GM12878 (cell line): Measurements from ENCODE around the gene TRPV6. TPM values are rescaled to one million over a fixed set of nuclear protein-coding genes. Genes with fewer than 3 reads are reported as not detected.

Experiments used
- ATAC-seq: fragments of 200-7000 bp; cut with Tn5 transposase; 3 replicates; pipeline ENCODE4 v1.9.1; 2020; ENCODE audit warnings: mild to moderate bottlenecking, moderate library complexity
- BruUV-seq: library from RNA; stranded (reverse); fragments of 400-500 nt; replicated peaks from 2 replicates; lab custom pipeline; 2021; lab: Mats Ljungman, UMichigan
- CTCF ChIA-PET: fragments of 300-600 bp; sonication (Branson Sonifier 250); formaldehyde crosslinking; extraction: SDS; loops from one replicate; lab custom pipeline; 2021; ENCODE audit warnings: inconsistent platforms; lab: Yijun Ruan, JAX
- POLR2A ChIA-PET: fragments of 350-600 bp; formaldehyde crosslinking; extraction: SDS; loops from one replicate; lab custom pipeline; 2021; ENCODE audit warnings: inconsistent platforms; lab: Charles Lee
- RAD21 ChIA-PET: fragments of 300-600 bp; sonication (Branson Sonifier 250); formaldehyde crosslinking; loops from one replicate; lab custom pipeline; 2023; ENCODE audit warnings: antibody characterized with exemption; ENCODE audit not compliant: unreplicated experiment; lab: Charles Lee
- SMC1A ChIA-PET: fragments of 300-600 bp; sonication (Branson Sonifier 250); formaldehyde crosslinking; loops from one replicate; lab custom pipeline; 2023; ENCODE audit not compliant: unreplicated experiment, uncharacterized antibody; lab: Charles Lee
- DNase-seq: peaks from one replicate; pipeline ENCODE4 v3.0.0-alpha.2; 2011; ENCODE audit warnings: low read depth, low spot score
- FAIRE-seq: peaks from 3 replicates; lab custom pipeline; 2011; peaks lifted over from hg19 to GRCh38; lab: Jason Lieb, UNC
- H2AFZ ChIP-seq: 2 replicates; pipeline ENCODE4 v1.6.0; 2011; ENCODE audit warnings: low read depth, low read length, control low read depth; ENCODE audit not compliant: control insufficient read depth
- H3K27ac ChIP-seq: 2 replicates; pipeline ENCODE4 v1.5.1; 2011; ENCODE audit warnings: control low read depth; ENCODE audit not compliant: control insufficient read depth, insufficient read depth
- H3K27me3 ChIP-seq, 2 experiments: replicated peaks in 1 of 2; 2 replicates each; pipeline versions ENCODE4 v1.6.0 to v1.6.1; 2011; ENCODE audit warnings: low read length in 1 of 2; ENCODE audit not compliant: control insufficient read depth in 2 of 2, insufficient read depth in 2 of 2
- H3K36me3 ChIP-seq, 2 experiments: 2 replicates each; pipeline ENCODE4 v1.5.1; 2011; ENCODE audit warnings: low read length in 1 of 2; ENCODE audit not compliant: control insufficient read depth in 2 of 2, insufficient read depth in 2 of 2
- H3K4me1 ChIP-seq: 2 replicates; pipeline ENCODE4 v1.6.1; 2011; ENCODE audit warnings: mild to moderate bottlenecking, low read length, moderate library complexity, mixed read lengths; ENCODE audit not compliant: control insufficient read depth, insufficient read depth
- H3K4me2 ChIP-seq: 2 replicates; pipeline ENCODE4 v1.6.0; 2011; ENCODE audit warnings: control low read depth; ENCODE audit not compliant: control insufficient read depth, insufficient read depth
- H3K4me3 ChIP-seq: fragments of 200-600 bp; sonication (generic); 2 replicates; pipeline ENCODE4 v1.5.1; 2016
- H3K79me2 ChIP-seq: 2 replicates; pipeline ENCODE4 v1.6.0; 2011; ENCODE audit warnings: low read length; ENCODE audit not compliant: control insufficient read depth, insufficient read depth
- H3K9ac ChIP-seq: 2 replicates; pipeline ENCODE4 v1.8.0; 2011; ENCODE audit warnings: low read length, control low read depth, mixed read lengths; ENCODE audit not compliant: control insufficient read depth, insufficient read depth
- H3K9me3 ChIP-seq: replicated peaks from 3 replicates; pipeline ENCODE4 v1.5.1; 2011; ENCODE audit warnings: mild to moderate bottlenecking, low read length; ENCODE audit not compliant: control insufficient read depth, insufficient read depth
- H4K20me1 ChIP-seq: 2 replicates; pipeline ENCODE4 v1.6.0; 2011; ENCODE audit not compliant: control insufficient read depth, insufficient read depth
- CBX3 ChIP-seq: fragments of 200-600 bp; sonication (generic); IDR thresholded peaks from 2 replicates; pipeline ENCODE4 v1.6.1; 2016; ENCODE audit warnings: low read depth, borderline replicate concordance
- whole genome bisulfite sequencing: methylation state at CpG from one replicate; pipeline ENCODE4 v1.1.6; 2016; ENCODE audit warnings: low lambda C conversion rate; ENCODE audit not compliant: insufficient replicate concordance, insufficient coverage; ENCODE audit errors: missing lambda C conversion rate; 5-methylcytosine and 5-hydroxymethylcytosine counted together
- in situ Hi-C: fragments of 300-500 bp; cut with MboI; formaldehyde crosslinking; loops from 9 replicates; pipeline ENCODE4 v1.14.3; 2018; ENCODE audit warnings: mixed read lengths
- intact Hi-C: fragments of 100-400 bp; cut with micrococcal nuclease; formaldehyde crosslinking; loops from one replicate; pipeline ENCODE4 v1.14.2; 2022; ENCODE audit not compliant: unreplicated experiment
- polyA plus RNA-seq, 11 experiments: library from polyadenylated mRNA; depleted of rRNA in 4 of 11; unstranded in 6 of 11; stranded (reverse) in 5 of 11; fragments of >200 nt; fragmentation: Nextera tagmentation in 4 of 11; fragmentation: Illumina TruSeq in 1 of 11; extraction: Ambion mirVana in 4 of 11; extraction: Trizol in 1 of 11; gene quantifications; 1 replicate in 1 of 11; 2 replicates in 10 of 11; pipeline versions ENCODE4 v1.2.1 to v1.2.3, GENCODE V29; 2011 to 2016; ENCODE audit warnings: inconsistent platforms in 2 of 11, missing spikeins in 2 of 11, low read depth in 1 of 11
- total RNA-seq, 4 experiments: library from RNA; depleted of rRNA in 3 of 4; stranded (reverse); fragments of >200 nt in 3 of 4; fragmentation: Illumina TruSeq in 1 of 4; extraction: Trizol in 1 of 4; gene quantifications; 2 replicates each; pipeline versions ENCODE4 v1.2.1 to v1.2.3, GENCODE V29; 2013 to 2021
- TF ChIP-seq, protein P1 (sequence below): IDR thresholded peaks from 2 replicates; pipeline ENCODE4 v1.6.1; 2012; ENCODE audit warnings: improper control_type of control experiment, low read depth, low read length; ENCODE audit not compliant: insufficient replicate concordance
- TF ChIP-seq, protein P2 (sequence below): IDR thresholded peaks from 2 replicates; pipeline ENCODE4 v1.6.1; 2012; ENCODE audit warnings: low read depth, low read length, improper control_type of control experiment
- TF ChIP-seq, protein P3 (sequence below), 3 experiments: IDR thresholded peaks in 2 of 3; conservative IDR thresholded peaks in 1 of 3; 2 replicates each; pipeline ENCODE4 v1.5.1; 2011; ENCODE audit warnings: low read depth in 3 of 3, low read length in 3 of 3, mild to moderate bottlenecking in 3 of 3, control low read depth in 2 of 3, moderate library complexity in 2 of 3, inconsistent platforms in 1 of 3, mixed read lengths in 1 of 3; ENCODE audit not compliant: control insufficient read depth in 2 of 3, insufficient read depth in 1 of 3; ENCODE audit errors: extremely low read depth in 1 of 3

Gene TRPV6
- total and polyA plus RNA-seq, 10 of the 15 experiments (the other 5 are each of a cell fraction or from before 2014, with no cell fraction given), result not detected

DNA sequence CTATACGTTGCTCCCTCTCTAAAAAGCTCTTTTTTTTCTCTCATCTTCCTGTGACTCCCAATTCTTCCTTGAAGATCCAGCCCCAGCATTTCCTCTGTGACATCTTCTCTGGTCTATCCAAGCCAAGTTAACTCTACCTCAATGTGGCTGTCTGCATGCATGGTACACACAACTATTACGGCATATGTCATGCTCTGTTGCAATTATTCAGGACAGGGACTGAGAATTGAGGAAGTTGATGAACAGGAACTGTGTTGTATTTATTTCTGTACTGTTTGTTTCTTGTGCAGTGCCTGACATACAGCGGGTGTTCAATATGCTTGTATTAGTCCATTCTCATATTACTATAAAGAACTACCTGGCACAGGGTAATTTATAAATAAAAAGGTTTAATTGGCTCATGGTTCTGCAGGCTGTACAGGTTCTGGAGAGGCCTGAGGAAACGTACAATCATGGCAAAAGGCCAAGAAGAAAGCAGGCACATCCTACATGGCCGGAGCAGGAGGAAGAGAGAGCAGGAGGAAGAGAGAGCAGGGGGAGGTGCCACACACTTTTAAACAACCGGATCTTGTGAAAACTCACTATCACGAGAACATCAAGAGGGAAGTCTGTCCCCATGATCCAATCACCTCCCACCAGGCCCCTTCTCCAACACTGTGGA is 41.7 kb upstream of the TRPV6 start (continued):
- TF ChIP-seq, protein P1, sequence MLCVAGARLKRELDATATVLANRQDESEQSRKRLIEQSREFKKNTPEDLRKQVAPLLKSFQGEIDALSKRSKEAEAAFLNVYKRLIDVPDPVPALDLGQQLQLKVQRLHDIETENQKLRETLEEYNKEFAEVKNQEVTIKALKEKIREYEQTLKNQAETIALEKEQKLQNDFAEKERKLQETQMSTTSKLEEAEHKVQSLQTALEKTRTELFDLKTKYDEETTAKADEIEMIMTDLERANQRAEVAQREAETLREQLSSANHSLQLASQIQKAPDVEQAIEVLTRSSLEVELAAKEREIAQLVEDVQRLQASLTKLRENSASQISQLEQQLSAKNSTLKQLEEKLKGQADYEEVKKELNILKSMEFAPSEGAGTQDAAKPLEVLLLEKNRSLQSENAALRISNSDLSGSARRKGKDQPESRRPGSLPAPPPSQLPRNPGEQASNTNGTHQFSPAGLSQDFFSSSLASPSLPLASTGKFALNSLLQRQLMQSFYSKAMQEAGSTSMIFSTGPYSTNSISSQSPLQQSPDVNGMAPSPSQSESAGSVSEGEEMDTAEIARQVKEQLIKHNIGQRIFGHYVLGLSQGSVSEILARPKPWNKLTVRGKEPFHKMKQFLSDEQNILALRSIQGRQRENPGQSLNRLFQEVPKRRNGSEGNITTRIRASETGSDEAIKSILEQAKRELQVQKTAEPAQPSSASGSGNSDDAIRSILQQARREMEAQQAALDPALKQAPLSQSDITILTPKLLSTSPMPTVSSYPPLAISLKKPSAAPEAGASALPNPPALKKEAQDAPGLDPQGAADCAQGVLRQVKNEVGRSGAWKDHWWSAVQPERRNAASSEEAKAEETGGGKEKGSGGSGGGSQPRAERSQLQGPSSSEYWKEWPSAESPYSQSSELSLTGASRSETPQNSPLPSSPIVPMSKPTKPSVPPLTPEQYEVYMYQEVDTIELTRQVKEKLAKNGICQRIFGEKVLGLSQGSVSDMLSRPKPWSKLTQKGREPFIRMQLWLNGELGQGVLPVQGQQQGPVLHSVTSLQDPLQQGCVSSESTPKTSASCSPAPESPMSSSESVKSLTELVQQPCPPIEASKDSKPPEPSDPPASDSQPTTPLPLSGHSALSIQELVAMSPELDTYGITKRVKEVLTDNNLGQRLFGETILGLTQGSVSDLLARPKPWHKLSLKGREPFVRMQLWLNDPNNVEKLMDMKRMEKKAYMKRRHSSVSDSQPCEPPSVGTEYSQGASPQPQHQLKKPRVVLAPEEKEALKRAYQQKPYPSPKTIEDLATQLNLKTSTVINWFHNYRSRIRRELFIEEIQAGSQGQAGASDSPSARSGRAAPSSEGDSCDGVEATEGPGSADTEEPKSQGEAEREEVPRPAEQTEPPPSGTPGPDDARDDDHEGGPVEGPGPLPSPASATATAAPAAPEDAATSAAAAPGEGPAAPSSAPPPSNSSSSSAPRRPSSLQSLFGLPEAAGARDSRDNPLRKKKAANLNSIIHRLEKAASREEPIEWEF, result no peak
- TF ChIP-seq CBX3, result no peak

DNA sequence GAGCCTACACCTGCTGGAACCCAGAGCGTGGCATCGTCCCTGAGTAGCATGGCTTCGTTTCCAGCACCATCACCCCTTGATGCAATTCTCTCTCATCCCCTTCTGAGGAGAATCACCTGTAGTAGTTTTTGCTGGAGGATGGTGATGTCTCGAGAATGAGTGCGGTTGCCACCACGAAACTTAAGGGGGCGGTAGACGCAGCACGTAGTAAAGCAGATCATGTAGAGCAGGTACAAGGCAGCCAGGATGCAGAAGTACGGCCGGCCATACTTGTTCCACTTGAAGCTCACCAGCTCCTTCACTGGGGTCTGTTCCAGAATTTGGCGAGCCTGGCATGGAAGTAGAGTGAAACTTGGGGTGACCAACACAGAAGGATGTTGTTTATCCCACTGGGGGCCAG is 39.9 kb upstream of the TRPV6 start:
- DNase-seq, result no peak
- no peaks in the 10 kb centered on the region for H3K79me2 ChIP-seq
- H3K36me3 ChIP-seq, result no peaks in the 10 kb centered on the region
- intact Hi-C loops, result no loop called here
- no peaks in the 10 kb centered on the region for H4K20me1 ChIP-seq
- ChIA-PET RAD21 (no interaction called here), POLR2A (no interaction called here), SMC1A (no interaction called here), CTCF (interaction anchor here (1.6 kb wide), 1 partner anchor 30 kb away, joined by 4 read pairs; no protein-coding TSS in a partner anchor)
- H3K4me2 ChIP-seq, result no peak overlapping the region
- H3K27me3 ChIP-seq, result no peaks in the 10 kb centered on the region; a peak in 3 of 4 replicates
- H3K9ac ChIP-seq, result no peak overlapping the region
- H2AFZ ChIP-seq, result no peak overlapping the region
- 31% methylated on average over 12 of the region's 12 CpGs for WGBS
- ATAC-seq, result peak; percentile 36; the same call in 1 of the 3 replicates
- TF ChIP-seq, protein P2, sequence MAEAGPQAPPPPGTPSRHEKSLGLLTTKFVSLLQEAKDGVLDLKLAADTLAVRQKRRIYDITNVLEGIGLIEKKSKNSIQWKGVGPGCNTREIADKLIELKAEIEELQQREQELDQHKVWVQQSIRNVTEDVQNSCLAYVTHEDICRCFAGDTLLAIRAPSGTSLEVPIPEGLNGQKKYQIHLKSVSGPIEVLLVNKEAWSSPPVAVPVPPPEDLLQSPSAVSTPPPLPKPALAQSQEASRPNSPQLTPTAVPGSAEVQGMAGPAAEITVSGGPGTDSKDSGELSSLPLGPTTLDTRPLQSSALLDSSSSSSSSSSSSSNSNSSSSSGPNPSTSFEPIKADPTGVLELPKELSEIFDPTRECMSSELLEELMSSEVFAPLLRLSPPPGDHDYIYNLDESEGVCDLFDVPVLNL, result no peak
- TF ChIP-seq, protein P3, sequence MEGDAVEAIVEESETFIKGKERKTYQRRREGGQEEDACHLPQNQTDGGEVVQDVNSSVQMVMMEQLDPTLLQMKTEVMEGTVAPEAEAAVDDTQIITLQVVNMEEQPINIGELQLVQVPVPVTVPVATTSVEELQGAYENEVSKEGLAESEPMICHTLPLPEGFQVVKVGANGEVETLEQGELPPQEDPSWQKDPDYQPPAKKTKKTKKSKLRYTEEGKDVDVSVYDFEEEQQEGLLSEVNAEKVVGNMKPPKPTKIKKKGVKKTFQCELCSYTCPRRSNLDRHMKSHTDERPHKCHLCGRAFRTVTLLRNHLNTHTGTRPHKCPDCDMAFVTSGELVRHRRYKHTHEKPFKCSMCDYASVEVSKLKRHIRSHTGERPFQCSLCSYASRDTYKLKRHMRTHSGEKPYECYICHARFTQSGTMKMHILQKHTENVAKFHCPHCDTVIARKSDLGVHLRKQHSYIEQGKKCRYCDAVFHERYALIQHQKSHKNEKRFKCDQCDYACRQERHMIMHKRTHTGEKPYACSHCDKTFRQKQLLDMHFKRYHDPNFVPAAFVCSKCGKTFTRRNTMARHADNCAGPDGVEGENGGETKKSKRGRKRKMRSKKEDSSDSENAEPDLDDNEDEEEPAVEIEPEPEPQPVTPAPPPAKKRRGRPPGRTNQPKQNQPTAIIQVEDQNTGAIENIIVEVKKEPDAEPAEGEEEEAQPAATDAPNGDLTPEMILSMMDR (IDR thresholded peaks at IDR 0.05 in 2 of 3, conservative IDR thresholded peaks at IDR 0.05 in 1 of 3; ENCODE audit: control insufficient read depth in 2 of 3, extremely low read depth in 1 of 3, insufficient read depth in 1 of 3, low read depth in 3 of 3, low read length in 3 of 3), result peak in 2 of 3 experiments; percentile 17 to 21; a peak in 1 of 6 replicates
- in situ Hi-C loops, result no loop called here
- H3K9me3 ChIP-seq, result no peaks in the 10 kb centered on the region; the same call in 2 of the 3 replicates
- no peak for FAIRE-seq
- H3K4me3 ChIP-seq, result no peak overlapping the region
- BruUV-seq, result no TSS peak
- no peaks in the 10 kb centered on the region for H3K4me1 ChIP-seq
- no peak overlapping the region for H3K27ac ChIP-seq
